Suppressor macrophage (primary cell): ENCODE data around the gene CFP.

ENCODE experiments used
- DNase-seq, 4 experiments: peaks; one replicate each; pipeline ENCODE4 v3.0.0-alpha.2; 2020 to 2022

The CFP gene

GRCh38 chrX:47574076-47574546 is 55.6 kb downstream of the CFP start:
- DNase-seq = no peak

GRCh38 chrX:47573341-47574075 is 56.2 kb downstream of the CFP start:
- DNase-seq = no peak
